CD4-positive, alpha-beta T cell treated with Interleukin-4 for 1 hour (primary cell): ENCODE measurements around the gene TSPYL1.
"Not testable (repeated sequence)": the region's sequence is repeated elsewhere in the genome, so short reads cannot be mapped to it uniquely, and the experiment has no call there.

Experiments
- DNase-seq, 2 donors: peaks; one replicate each; pipeline ENCODE4 v3.0.0-alpha.2; 2020 to 2022

The TSPYL1 gene

GRCh38 chr6:116292553-116292952 lies 12.8 kb upstream of the TSPYL1 start:
- no peak for DNase-seq

- no peak for DNase-seq
Measured at GRCh38 chr6:116291701-116292396, 12.1 kb upstream of the TSPYL1 start.

GRCh38 chr6:116290799-116291198 lies 11.1 kb upstream of the TSPYL1 start:
- no peak for DNase-seq

- DNase-seq: no peak
Measured at GRCh38 chr6:116289876-116290275, 10.1 kb upstream of the TSPYL1 start.

- peak in 1 of 2 donors; percentile 65 for DNase-seq
Measured at GRCh38 chr6:116287689-116288282, 8.1 kb upstream of the TSPYL1 start.

GRCh38 chr6:116286773-116287358 lies 7.1 kb upstream of the TSPYL1 start:
- no peak for DNase-seq

GRCh38 chr6:116284984-116285383 lies 5.3 kb upstream of the TSPYL1 start:
- DNase-seq: not testable (repeated sequence)

GRCh38 chr6:116283191-116283590 lies 3.5 kb upstream of the TSPYL1 start:
- no peak for DNase-seq

GRCh38 chr6:116282698-116283097 lies 3.0 kb upstream of the TSPYL1 start:
- DNase-seq: no peak

GRCh38 chr6:116280933-116281316 lies 1.2 kb upstream of the TSPYL1 start:
- no peak for DNase-seq

- DNase-seq: peak in 1 of 2 donors; percentile 29
Measured at GRCh38 chr6:116280161-116280932, 617 bp upstream of the TSPYL1 start.

GRCh38 chr6:116278854-116279231 lies 887 bp downstream of the TSPYL1 start:
- DNase-seq: peak in 1 of 2 donors; percentile 43

- no peak for DNase-seq
Measured at GRCh38 chr6:116278481-116278829, 1.3 kb downstream of the TSPYL1 start.

- DNase-seq: no peak
Measured at GRCh38 chr6:116277124-116277523, 2.6 kb downstream of the TSPYL1 start.

GRCh38 chr6:116271149-116271708 lies 8.5 kb downstream of the TSPYL1 start:
- no peak for DNase-seq

GRCh38 chr6:116268589-116269293 lies 11.0 kb downstream of the TSPYL1 start:
- peak in 1 of 2 donors; percentile 79 for DNase-seq

- DNase-seq: no peak
Measured at GRCh38 chr6:116267836-116268588, 11.7 kb downstream of the TSPYL1 start.

GRCh38 chr6:116266803-116267202 lies 12.9 kb downstream of the TSPYL1 start:
- DNase-seq: no peak

GRCh38 chr6:116265041-116265829 lies 14.5 kb downstream of the TSPYL1 start:
- no peak for DNase-seq

- no peak for DNase-seq
Measured at GRCh38 chr6:116263353-116263752, 16.4 kb downstream of the TSPYL1 start.

GRCh38 chr6:116258520-116258919 lies 21.2 kb downstream of the TSPYL1 start:
- DNase-seq: no peak
